Thyroid gland (tissue), 4 donors: ENCODE data around the gene ADAMTS9. TPM values are rescaled to one million over a fixed set of nuclear protein-coding genes. Genes with fewer than 3 reads are reported as not detected.

ENCODE experiments used
- DNase-seq, 2 donors: peaks; one replicate each; pipeline ENCODE4 v3.0.0-alpha.2; 2019
- H3K27ac ChIP-seq, 3 donors: fragments of 200-600 bp; sonication (generic); 1 replicate in 2 of 3; 2 replicates in 1 of 3; pipeline ENCODE4 v1.5.1; 2016 to 2019; ENCODE audit warnings: mild to moderate bottlenecking in 1 of 3, moderate library complexity in 1 of 3
- H3K27me3 ChIP-seq: fragments of 200-600 bp; sonication (generic); one replicate; pipeline ENCODE4 v1.5.1; 2019
- H3K36me3 ChIP-seq, 2 donors: fragments of 200-600 bp; sonication (generic); one replicate each; pipeline ENCODE4 v1.5.1; 2016 to 2019
- H3K4me1 ChIP-seq, 2 donors: fragments of 200-600 bp; sonication (generic); one replicate each; pipeline ENCODE4 v1.5.1; 2017 to 2019
- H3K4me3 ChIP-seq, 3 donors: fragments of 200-600 bp; sonication (generic); replicated peaks in 1 of 3; 1 replicate in 2 of 3; 2 replicates in 1 of 3; pipeline ENCODE4 v1.5.1; 2016; ENCODE audit warnings: mild to moderate bottlenecking in 1 of 3
- H3K9me3 ChIP-seq: fragments of 200-600 bp; sonication (generic); one replicate; pipeline ENCODE4 v1.5.1; 2017
- POLR2A ChIP-seq, 2 donors: fragments of 450-650 bp; IDR thresholded peaks; one replicate each; pipeline ENCODE4 v1.6.1; 2017; ENCODE audit warnings: antibody characterized with exemption in 2 of 2, mild to moderate bottlenecking in 2 of 2, moderate library complexity in 1 of 2
- WGBS, 2 donors: methylation state at CpG; one replicate each; pipeline ENCODE4 v1.1.5; 2017; 5-methylcytosine and 5-hydroxymethylcytosine counted together
- intact Hi-C: fragments of 100-400 bp; cut with DNase I; formaldehyde crosslinking; loops from one replicate; pipeline ENCODE4 v1.15.1; 2023
- total RNA-seq, 4 donors: library from RNA; depleted of rRNA; stranded (reverse); fragments of >200 nt; gene quantifications; one replicate each; pipeline ENCODE4 v1.2.3, GENCODE V29; 2016
- TF ChIP-seq, protein P1 (sequence below), 6 experiments: fragments of 200-600 bp in 3 of 6; fragments of 450-650 bp in 3 of 6; sonication (generic) in 3 of 6; IDR thresholded peaks; one replicate each; pipeline ENCODE4 v1.5.1; 2016 to 2019; ENCODE audit warnings: antibody characterized with exemption in 6 of 6, mild to moderate bottlenecking in 2 of 6, inconsistent platforms in 1 of 6, moderate library complexity in 1 of 6

Gene ADAMTS9
- total RNA-seq, 4 donors from 2014 or later = 20.2 to 142 (median 74.9) TPM

DNA sequence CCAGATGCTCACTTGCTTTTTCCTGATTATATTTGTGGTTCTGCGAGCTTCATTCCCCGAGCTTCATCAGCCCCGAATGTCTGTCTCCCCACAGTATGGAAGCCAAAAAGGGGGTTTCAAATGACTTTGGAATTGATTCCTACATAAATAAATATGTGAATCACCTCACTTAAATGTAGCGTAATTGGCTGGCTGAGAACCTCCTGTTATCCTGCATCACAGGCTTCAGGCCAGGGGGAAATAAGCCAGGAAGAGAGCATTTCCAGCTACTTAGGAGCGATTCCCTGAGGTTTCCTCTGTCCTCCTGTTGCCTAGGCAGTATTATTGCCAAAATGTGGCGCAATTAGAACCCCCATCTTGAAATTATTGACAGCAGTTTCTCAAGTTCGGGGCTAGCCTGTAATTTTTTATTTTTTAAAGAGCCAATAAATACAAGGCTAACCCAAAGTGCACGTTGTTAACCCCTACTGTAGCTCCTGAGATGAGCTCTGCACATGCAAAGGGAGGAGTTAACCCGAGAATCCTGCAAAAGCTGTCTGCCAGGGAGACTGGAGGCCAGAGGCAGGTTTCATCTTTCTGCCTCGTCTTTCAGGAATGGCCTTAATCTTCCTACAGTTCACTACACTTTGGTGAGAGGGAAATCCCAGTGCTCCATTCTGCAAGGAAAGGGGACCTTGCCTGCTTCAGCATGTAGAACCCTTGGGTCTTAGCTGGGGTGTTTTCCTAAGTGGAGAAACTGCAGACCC lies 148.2 kb downstream of the ADAMTS9 start:
- intact Hi-C loops = loop anchor here (5.0 to 10.0 kb wide), 2 partner anchors 143 to 705 kb away; no protein-coding TSS in a partner anchor
- no peaks in the 10 kb centered on the region for H3K4me1 ChIP-seq
- WGBS, 2 donors = 61 to 62% methylated on average over 10 of the region's 10 CpGs
- H3K36me3 ChIP-seq = peaks cover 3 to 11% of the 10 kb centered on the region in 2 donors
- no peak for DNase-seq
- no peak for TF ChIP-seq POLR2A (IDR thresholded peaks at IDR 0.05)
- TF ChIP-seq, protein P1, sequence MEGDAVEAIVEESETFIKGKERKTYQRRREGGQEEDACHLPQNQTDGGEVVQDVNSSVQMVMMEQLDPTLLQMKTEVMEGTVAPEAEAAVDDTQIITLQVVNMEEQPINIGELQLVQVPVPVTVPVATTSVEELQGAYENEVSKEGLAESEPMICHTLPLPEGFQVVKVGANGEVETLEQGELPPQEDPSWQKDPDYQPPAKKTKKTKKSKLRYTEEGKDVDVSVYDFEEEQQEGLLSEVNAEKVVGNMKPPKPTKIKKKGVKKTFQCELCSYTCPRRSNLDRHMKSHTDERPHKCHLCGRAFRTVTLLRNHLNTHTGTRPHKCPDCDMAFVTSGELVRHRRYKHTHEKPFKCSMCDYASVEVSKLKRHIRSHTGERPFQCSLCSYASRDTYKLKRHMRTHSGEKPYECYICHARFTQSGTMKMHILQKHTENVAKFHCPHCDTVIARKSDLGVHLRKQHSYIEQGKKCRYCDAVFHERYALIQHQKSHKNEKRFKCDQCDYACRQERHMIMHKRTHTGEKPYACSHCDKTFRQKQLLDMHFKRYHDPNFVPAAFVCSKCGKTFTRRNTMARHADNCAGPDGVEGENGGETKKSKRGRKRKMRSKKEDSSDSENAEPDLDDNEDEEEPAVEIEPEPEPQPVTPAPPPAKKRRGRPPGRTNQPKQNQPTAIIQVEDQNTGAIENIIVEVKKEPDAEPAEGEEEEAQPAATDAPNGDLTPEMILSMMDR (IDR thresholded peaks at IDR 0.05) = no peak
- no peak overlapping the region for H3K27ac ChIP-seq
- H3K4me3 ChIP-seq = no peak overlapping the region
- no peaks in the 10 kb centered on the region for H3K27me3 ChIP-seq
- H3K9me3 ChIP-seq = no peaks in the 10 kb centered on the region

DNA sequence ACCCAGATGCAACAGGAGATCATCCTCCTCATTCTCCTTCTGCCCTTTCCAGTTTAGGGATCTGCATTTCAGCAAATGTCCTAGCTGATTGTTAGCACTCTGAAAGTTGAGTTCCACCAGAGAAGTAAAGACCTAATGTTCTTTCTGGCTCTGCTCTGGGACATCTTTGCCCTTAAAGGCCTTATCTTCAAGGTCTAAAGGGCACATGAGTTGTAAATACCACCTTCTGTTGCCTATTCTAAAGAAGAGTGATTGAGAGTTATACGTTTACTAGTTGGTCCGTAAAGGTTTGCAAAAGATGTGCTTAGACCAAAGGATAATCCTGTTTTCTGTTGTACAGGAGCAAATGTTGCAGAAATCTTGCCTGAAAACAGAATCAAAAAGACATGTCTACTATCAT lies 151.6 kb downstream of the ADAMTS9 start:
- intact Hi-C loops = loop anchor here (5.0 to 10.0 kb wide), 2 partner anchors 146 to 709 kb away; no protein-coding TSS in a partner anchor
- WGBS, 2 donors = 96 to 99% methylated on average over 2 of the region's 2 CpGs
- Histone ChIP-seq H3K27ac (no peak overlapping the region), H3K27me3 (no peaks in the 10 kb centered on the region), H3K4me3 (no peak overlapping the region), H3K36me3 (peaks cover 2 to 3% of the 10 kb centered on the region in 2 donors), H3K9me3 (no peaks in the 10 kb centered on the region), H3K4me1 (peaks cover 5 to 6% of the 10 kb centered on the region in 2 donors)
- DNase-seq = no peak
- no peak for TF ChIP-seq POLR2A (IDR thresholded peaks at IDR 0.05)
- TF ChIP-seq, protein P1 (IDR thresholded peaks at IDR 0.05) = no peak

DNA sequence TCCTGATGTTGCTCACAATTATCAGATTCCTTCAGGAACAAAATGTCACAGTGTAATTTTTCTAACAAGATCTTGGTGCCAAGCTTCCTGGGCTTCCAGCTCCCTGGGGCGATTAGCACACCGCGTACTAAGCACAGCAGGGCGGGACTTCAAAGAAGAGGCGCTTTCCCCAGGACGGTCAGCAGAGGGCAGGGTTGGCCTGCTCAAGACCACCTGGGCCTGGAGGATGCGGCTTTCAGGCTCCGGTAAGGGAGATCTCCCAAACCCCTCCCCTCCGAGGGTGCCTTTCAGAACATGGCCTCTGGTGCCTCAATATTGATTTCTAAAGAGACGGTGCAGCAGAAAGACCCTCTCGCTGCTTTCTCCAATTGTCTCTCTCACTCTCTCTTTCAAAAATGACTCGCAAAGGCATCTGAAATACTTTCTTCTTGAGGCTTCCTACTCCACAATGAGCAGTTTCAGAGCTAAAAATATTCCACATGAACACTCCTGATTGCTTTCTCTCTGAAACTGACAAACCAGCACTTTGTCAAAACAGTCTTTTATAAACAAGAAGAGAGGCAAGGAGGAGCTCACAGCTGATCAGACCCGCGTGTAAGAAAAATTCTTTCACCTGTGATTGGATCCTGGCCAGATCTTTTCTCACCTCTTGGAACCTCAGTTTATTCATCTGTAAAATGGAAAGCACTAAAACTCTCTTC lies 154.0 kb downstream of the ADAMTS9 start:
- no peaks in the 10 kb centered on the region for H3K36me3 ChIP-seq

DNA sequence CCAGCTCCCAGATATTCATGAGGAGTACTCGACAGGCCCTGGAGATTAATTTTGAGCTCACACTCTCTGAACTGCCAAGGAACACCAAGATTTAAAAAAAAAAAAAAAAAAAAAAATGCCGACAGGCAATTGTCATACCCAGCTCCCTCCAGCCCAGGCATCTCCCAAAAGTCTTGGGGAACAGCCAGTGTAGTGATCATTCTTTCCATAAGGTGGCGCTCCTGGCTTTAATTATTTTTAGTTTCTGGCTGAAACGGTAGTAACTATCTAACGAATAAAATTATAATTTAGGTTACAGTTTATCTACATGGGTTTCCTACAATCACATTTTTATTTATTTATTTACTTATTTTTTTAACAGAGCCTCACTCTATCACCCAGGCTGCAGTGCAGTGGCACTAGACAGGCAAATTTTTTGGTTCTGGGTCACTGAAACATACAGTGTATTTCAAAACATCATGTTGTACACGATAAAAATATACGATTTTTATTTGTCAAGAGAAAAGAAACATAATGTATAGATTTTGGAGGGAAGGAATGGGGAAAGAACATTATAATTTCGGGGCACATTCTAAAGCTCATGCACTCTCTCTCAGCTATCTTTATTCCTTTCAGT lies 157.3 kb downstream of the ADAMTS9 start:
- 26 to 27% methylated on average over 8 of the region's 8 CpGs for WGBS, 2 donors
- H3K27ac ChIP-seq = no peak overlapping the region
- no peak for TF ChIP-seq POLR2A (IDR thresholded peaks at IDR 0.05)
- TF ChIP-seq, protein P1 (IDR thresholded peaks at IDR 0.05) = peak; percentile 40 to 72 (median 64)
- H3K4me3 ChIP-seq = no peak overlapping the region
- no peaks in the 10 kb centered on the region for H3K9me3 ChIP-seq
- H3K27me3 ChIP-seq = no peaks in the 10 kb centered on the region
- peak; percentile 70 to 75 for DNase-seq
- peaks cover 5 to 10% of the 10 kb centered on the region in 2 donors for H3K4me1 ChIP-seq
- no peaks in the 10 kb centered on the region for H3K36me3 ChIP-seq
- intact Hi-C loops = loop anchor here (5.0 to 10.0 kb wide), 2 partner anchors 642 to 714 kb away; no protein-coding TSS in a partner anchor

More for the DNA sequence above, 154.0 kb downstream of the ADAMTS9 start:
- TF ChIP-seq, protein P1 (IDR thresholded peaks at IDR 0.05) = peak; percentile 62 to 94 (median 82)
- no peak for TF ChIP-seq POLR2A (IDR thresholded peaks at IDR 0.05)
- no peak overlapping the region for H3K4me3 ChIP-seq
- peak overlapping the region in 2 of 3 donors; percentile 44 to 59 for H3K27ac ChIP-seq
- WGBS, 2 donors = 8 to 17% methylated on average over 14 of the region's 14 CpGs
- H3K9me3 ChIP-seq = no peaks in the 10 kb centered on the region
- intact Hi-C loops = loop anchor here (5.0 to 10.0 kb wide), 2 partner anchors 639 to 711 kb away; no protein-coding TSS in a partner anchor
- no peaks in the 10 kb centered on the region for H3K27me3 ChIP-seq
- H3K4me1 ChIP-seq = peaks cover 5 to 10% of the 10 kb centered on the region in 2 donors
- peak; percentile 91 to 92 for DNase-seq
